GM19455 (cell line): Measurements from ENCODE around the gene CAMTA1.

ENCODE experiments used
- ATAC-seq: cut with Tn5 transposase; IDR thresholded peaks from one replicate; pipeline ENCODE4 v1.9.1; 2021; ENCODE audit not compliant: unreplicated experiment

CAMTA1 gene

GRCh38 chr1:7388488-7389185 is 603.4 kb downstream of the CAMTA1 start:
- no peak for ATAC-seq

GRCh38 chr1:7389201-7389905 is 604.1 kb downstream of the CAMTA1 start:
- no peak for ATAC-seq

- no peak for ATAC-seq
These were observed 604.8 kb downstream of the CAMTA1 start for GRCh38 chr1:7389906-7390603.

GRCh38 chr1:7390604-7391000 is 605.3 kb downstream of the CAMTA1 start:
- ATAC-seq: no peak

GRCh38 chr1:7393136-7393535 is 607.9 kb downstream of the CAMTA1 start:
- ATAC-seq: no peak

- ATAC-seq: no peak
These were observed 610.0 kb downstream of the CAMTA1 start for GRCh38 chr1:7395251-7395650.

- no peak for ATAC-seq
These were observed 613.7 kb downstream of the CAMTA1 start for GRCh38 chr1:7398982-7399381.

GRCh38 chr1:7399514-7400125 is 614.4 kb downstream of the CAMTA1 start:
- ATAC-seq: no peak

- no peak for ATAC-seq
These were observed 615.3 kb downstream of the CAMTA1 start for GRCh38 chr1:7400566-7400965.

- ATAC-seq: no peak
These were observed 616.7 kb downstream of the CAMTA1 start for GRCh38 chr1:7401814-7402547.

- ATAC-seq: no peak
These were observed 617.2 kb downstream of the CAMTA1 start for GRCh38 chr1:7402548-7402850.

- ATAC-seq: no peak
These were observed 618.2 kb downstream of the CAMTA1 start for GRCh38 chr1:7403265-7404045.

- no peak for ATAC-seq
These were observed 618.9 kb downstream of the CAMTA1 start for GRCh38 chr1:7404046-7404742.

GRCh38 chr1:7405844-7406500 is 620.7 kb downstream of the CAMTA1 start:
- no peak for ATAC-seq

- ATAC-seq: no peak
These were observed 621.6 kb downstream of the CAMTA1 start for GRCh38 chr1:7406641-7407543.

GRCh38 chr1:7407544-7407895 is 622.3 kb downstream of the CAMTA1 start:
- no peak for ATAC-seq

GRCh38 chr1:7407980-7408770 is 622.9 kb downstream of the CAMTA1 start:
- ATAC-seq: no peak

GRCh38 chr1:7408771-7409150 is 623.5 kb downstream of the CAMTA1 start:
- no peak for ATAC-seq
